Neural cell (in vitro differentiated cells): ENCODE data around the gene SDHB. TPM values are rescaled to one million over a fixed set of nuclear protein-coding genes. Genes with fewer than 3 reads are reported as not detected.
A peak's percentile ranks its signal among the peaks of the same experiment; 100 is the strongest.

ENCODE experiments used
- H2AFZ ChIP-seq: fragments of 200-600, 300-800 bp; sonication (generic), shearing (Covaris generic); 2 replicates; pipeline ENCODE4 v1.6.0; 2014; ENCODE audit warnings: low read depth, mild to moderate bottlenecking, antibody characterized with exemption, low read length, moderate library complexity
- H3F3A ChIP-seq: fragments of 200-600 bp; shearing (Covaris generic); 2 replicates; pipeline ENCODE4 v1.6.1; 2016; ENCODE audit warnings: mild to moderate bottlenecking, moderate library complexity, mixed read lengths, antibody characterized with exemption, low read length; ENCODE audit not compliant: insufficient read depth, poor library complexity, severe bottlenecking
- H3K27ac ChIP-seq: fragments of 200-600, 300-800 bp; sonication (generic), shearing (Covaris generic); 2 replicates; pipeline ENCODE4 v1.5.1; 2014; ENCODE audit warnings: mild to moderate bottlenecking, low read length, moderate library complexity
- H3K27me3 ChIP-seq: fragments of 300-800, 200-600 bp; sonication (generic), shearing (Covaris generic); 2 replicates; pipeline ENCODE4 v1.6.0; 2014; ENCODE audit warnings: mild to moderate bottlenecking, low read depth, low read length, moderate library complexity; ENCODE audit not compliant: insufficient read depth
- H3K36me3 ChIP-seq: fragments of 300-800, 200-600 bp; sonication (generic), shearing (Covaris generic); 2 replicates; pipeline ENCODE4 v1.5.1; 2014; ENCODE audit warnings: mild to moderate bottlenecking, antibody characterized with exemption, low read length, moderate library complexity; ENCODE audit not compliant: insufficient read depth
- H3K4me2 ChIP-seq: fragments of 300-800, 200-600 bp; sonication (generic), shearing (Covaris generic); 2 replicates; pipeline ENCODE4 v1.6.0; 2014; ENCODE audit warnings: mild to moderate bottlenecking, low read length
- H3K4me3 ChIP-seq: fragments of 300-800, 200-600 bp; sonication (generic), shearing (Covaris generic); 2 replicates; pipeline ENCODE4 v1.5.1; 2014; ENCODE audit warnings: mild to moderate bottlenecking, low read length, moderate library complexity
- H3K79me2 ChIP-seq: fragments of 200-600 bp; shearing (Covaris generic); replicated peaks from 2 replicates; pipeline ENCODE4 v1.6.0; 2014; ENCODE audit warnings: mild to moderate bottlenecking, low read length, moderate library complexity; ENCODE audit not compliant: insufficient read depth
- H3K9ac ChIP-seq: fragments of 300-800, 200-600 bp; sonication (generic), shearing (Covaris generic); 2 replicates; pipeline ENCODE4 v1.6.1; 2016; ENCODE audit warnings: mild to moderate bottlenecking, low read length, mixed read lengths
- H3K9me2 ChIP-seq: fragments of 200-600 bp; shearing (Covaris generic); 2 replicates; pipeline ENCODE4 v1.6.1; 2016; ENCODE audit warnings: mild to moderate bottlenecking, low read length, mixed read lengths; ENCODE audit not compliant: insufficient read depth
- H3K9me3 ChIP-seq: fragments of 200-600, 300-800 bp; sonication (generic), shearing (Covaris generic); 2 replicates; pipeline ENCODE4 v1.6.1; 2016; ENCODE audit warnings: mild to moderate bottlenecking, mixed run types, low read length, moderate library complexity, mixed read lengths
- H4K20me1 ChIP-seq: fragments of 200-600 bp; shearing (Covaris generic); 2 replicates; pipeline ENCODE4 v1.6.1; 2016; ENCODE audit warnings: mild to moderate bottlenecking, mixed run types; ENCODE audit not compliant: insufficient read depth
- EP300 ChIP-seq: fragments of 450-650 bp; conservative IDR thresholded peaks from 2 replicates; pipeline ENCODE4 v1.6.1; 2014; ENCODE audit warnings: antibody characterized with exemption, mild to moderate bottlenecking, moderate library complexity; ENCODE audit not compliant: poor library complexity, severe bottlenecking
- EZH2 ChIP-seq: fragments of 200-600, 300-800 bp; shearing (Covaris generic), sonication (generic); IDR thresholded peaks from 2 replicates; pipeline ENCODE4 v1.6.1; 2014; ENCODE audit warnings: antibody characterized with exemption, low read length, borderline replicate concordance, mild to moderate bottlenecking; ENCODE audit not compliant: insufficient read depth, poor library complexity, severe bottlenecking
- MXI1 ChIP-seq: fragments of 450-650 bp; conservative IDR thresholded peaks from 2 replicates; pipeline ENCODE4 v1.6.1; 2014; ENCODE audit warnings: antibody characterized with exemption, mild to moderate bottlenecking; ENCODE audit not compliant: poor library complexity, severe bottlenecking
- POLR2AphosphoS5 ChIP-seq: IDR thresholded peaks from 2 replicates; pipeline ENCODE4 v1.6.1; 2012
- RAD21 ChIP-seq: fragments of 450-650 bp; conservative IDR thresholded peaks from 2 replicates; pipeline ENCODE4 v1.6.1; 2014; ENCODE audit warnings: antibody characterized with exemption, mild to moderate bottlenecking, moderate library complexity
- REST ChIP-seq: IDR thresholded peaks from 2 replicates; pipeline ENCODE4 v1.6.1; 2012; ENCODE audit warnings: borderline replicate concordance
- SMC3 ChIP-seq: fragments of 450-650 bp; conservative IDR thresholded peaks from 2 replicates; pipeline ENCODE4 v1.6.1; 2014; ENCODE audit warnings: antibody characterized with exemption, mild to moderate bottlenecking, moderate library complexity; ENCODE audit not compliant: poor library complexity
- TAF1 ChIP-seq: IDR thresholded peaks from 2 replicates; pipeline ENCODE4 v1.6.1; 2012; ENCODE audit warnings: low read depth
- polyA plus RNA-seq: library from polyadenylated mRNA; depleted of rRNA; stranded (reverse); fragments of >200 nt; gene quantifications from 2 replicates; pipeline ENCODE4 v1.2.3, GENCODE V29; 2014
- TF ChIP-seq, protein P1 (sequence below): fragments of 450-650 bp; IDR thresholded peaks from 2 replicates; pipeline ENCODE4 v1.5.1; 2014; ENCODE audit warnings: antibody characterized with exemption, mild to moderate bottlenecking, moderate library complexity; ENCODE audit not compliant: poor library complexity, severe bottlenecking

Gene SDHB
- polyA plus RNA-seq, 1 donor from 2014 or later: 129 TPM

DNA sequence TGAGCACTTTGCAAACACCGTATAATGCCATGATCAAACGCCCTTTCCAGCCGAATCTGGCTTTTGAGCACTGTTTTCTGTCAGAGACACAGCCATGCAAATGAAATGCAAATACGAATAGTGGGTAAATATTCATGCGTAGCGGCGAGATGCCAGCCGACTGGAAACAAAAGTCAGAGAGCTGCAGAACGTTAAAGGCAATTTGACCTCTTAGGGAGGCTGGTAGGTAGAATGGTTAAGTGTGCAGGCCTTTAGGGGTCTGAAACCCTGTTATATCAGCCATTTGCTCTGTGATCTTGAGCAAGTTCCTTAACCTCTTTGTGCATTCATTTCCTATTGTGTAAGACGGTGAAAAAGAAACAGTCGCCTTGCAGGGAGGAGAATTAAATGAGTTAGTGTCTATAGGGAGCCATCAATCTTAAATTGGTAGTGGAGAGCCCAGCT is 6.5 kb upstream of the SDHB start:
- no peak for TF ChIP-seq SMC3
- TF ChIP-seq TAF1: no peak
- peak; percentile 61 for TF ChIP-seq REST
- H3K36me3 ChIP-seq: no peaks in the 10 kb centered on the region
- peak overlapping the region; percentile 43 for H3K4me2 ChIP-seq
- no peaks in the 10 kb centered on the region for H4K20me1 ChIP-seq
- H3K27ac ChIP-seq: peak overlapping the region; percentile 92
- peak overlapping the region; percentile 65 for H2AFZ ChIP-seq
- no peaks in the 10 kb centered on the region for H3K27me3 ChIP-seq
- H3K9ac ChIP-seq: peak overlapping the region; percentile 63
- no peaks in the 10 kb centered on the region for H3K9me2 ChIP-seq
- H3K79me2 ChIP-seq: no peaks in the 10 kb centered on the region
- no peaks in the 10 kb centered on the region for H3K9me3 ChIP-seq
- no peaks in the 10 kb centered on the region for H3F3A ChIP-seq
- H3K4me3 ChIP-seq: peak overlapping the region; percentile 49

DNA sequence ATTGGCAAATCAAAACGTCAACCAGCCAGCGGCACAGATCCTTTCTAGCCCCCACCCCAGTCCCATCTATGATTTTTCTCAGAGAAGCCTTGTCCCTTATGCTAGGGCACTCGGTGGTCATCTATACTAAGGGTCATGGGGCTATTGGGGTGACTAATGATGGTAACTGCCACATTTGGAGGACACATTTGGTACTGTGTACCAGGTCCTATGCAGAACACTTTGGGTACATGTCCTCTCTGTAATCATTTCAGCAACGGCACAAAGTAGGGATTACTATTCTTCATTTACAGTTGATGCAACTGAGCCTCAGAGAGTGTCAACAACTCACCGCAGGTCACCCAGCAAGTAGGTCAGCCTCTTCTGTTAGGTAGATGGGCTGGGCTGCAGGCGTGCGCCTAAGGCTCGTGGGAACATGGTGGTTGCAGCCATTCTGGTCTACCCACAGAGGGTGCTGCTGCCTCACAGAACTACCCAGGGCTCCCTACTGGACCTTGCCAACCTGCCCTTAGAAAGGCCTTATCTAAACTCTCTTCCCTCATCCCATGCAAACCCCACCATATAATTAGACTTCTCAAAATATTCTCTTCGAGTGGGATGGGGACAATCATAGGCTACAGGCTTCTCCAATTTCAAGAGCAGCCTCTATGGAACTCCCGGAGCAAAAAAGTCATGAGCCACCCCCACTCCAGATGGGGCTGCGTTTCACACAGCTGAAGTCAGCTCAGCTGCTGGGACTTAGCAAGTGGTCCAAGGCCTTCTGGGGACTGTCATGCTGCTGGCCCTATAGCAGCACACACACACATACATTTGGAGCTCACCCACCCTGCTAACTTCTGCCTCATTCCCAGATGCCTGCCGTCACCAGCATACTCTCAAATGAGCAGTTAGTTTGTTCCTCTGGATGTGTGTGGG is 5.8 kb upstream of the SDHB start:
- Histone ChIP-seq H2AFZ (no peak overlapping the region), H3K9me3 (no peaks in the 10 kb centered on the region), H3K27me3 (no peaks in the 10 kb centered on the region), H3K36me3 (no peaks in the 10 kb centered on the region), H3K4me2 (peak overlapping the region; percentile 43), H3K9me2 (no peaks in the 10 kb centered on the region), H3K79me2 (no peaks in the 10 kb centered on the region), H3K4me3 (peak overlapping the region; percentile 49), H4K20me1 (no peaks in the 10 kb centered on the region), H3F3A (no peaks in the 10 kb centered on the region), H3K9ac (peak overlapping the region; percentile 63), H3K27ac (peak overlapping the region; percentile 92)
- TF ChIP-seq RAD21: peak; percentile 92
- TF ChIP-seq, protein P1, sequence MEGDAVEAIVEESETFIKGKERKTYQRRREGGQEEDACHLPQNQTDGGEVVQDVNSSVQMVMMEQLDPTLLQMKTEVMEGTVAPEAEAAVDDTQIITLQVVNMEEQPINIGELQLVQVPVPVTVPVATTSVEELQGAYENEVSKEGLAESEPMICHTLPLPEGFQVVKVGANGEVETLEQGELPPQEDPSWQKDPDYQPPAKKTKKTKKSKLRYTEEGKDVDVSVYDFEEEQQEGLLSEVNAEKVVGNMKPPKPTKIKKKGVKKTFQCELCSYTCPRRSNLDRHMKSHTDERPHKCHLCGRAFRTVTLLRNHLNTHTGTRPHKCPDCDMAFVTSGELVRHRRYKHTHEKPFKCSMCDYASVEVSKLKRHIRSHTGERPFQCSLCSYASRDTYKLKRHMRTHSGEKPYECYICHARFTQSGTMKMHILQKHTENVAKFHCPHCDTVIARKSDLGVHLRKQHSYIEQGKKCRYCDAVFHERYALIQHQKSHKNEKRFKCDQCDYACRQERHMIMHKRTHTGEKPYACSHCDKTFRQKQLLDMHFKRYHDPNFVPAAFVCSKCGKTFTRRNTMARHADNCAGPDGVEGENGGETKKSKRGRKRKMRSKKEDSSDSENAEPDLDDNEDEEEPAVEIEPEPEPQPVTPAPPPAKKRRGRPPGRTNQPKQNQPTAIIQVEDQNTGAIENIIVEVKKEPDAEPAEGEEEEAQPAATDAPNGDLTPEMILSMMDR: peak; percentile 89
- TF ChIP-seq EZH2: no peak
- peak; percentile 83 for TF ChIP-seq SMC3
- TF ChIP-seq TAF1: peak; percentile 56
- TF ChIP-seq EP300: no peak
- TF ChIP-seq REST: no peak
- no peak for TF ChIP-seq POLR2AphosphoS5
- no peak for TF ChIP-seq MXI1
